ENCODE measurements around the gene FBXO17. TPM values are rescaled to one million over a fixed set of nuclear protein-coding genes. Genes with fewer than 3 reads are reported as not detected.

FBXO17 gene
- 64.1 to 85.5 TPM (median 79.4 TPM) in 5 replicates for total RNA-seq (2022; extraction: Qiagen RNA extraction; ENCODE audit: low read depth)

GRCh38 chr19:38975214-38975860 lies at the start of gene FBXO17:
FBXO17 (minus strand) TSS chr19:38975742; CDS start chr19:38950319, 25,423 bp downstream.

GRCh38 chr19:38930776-38931520 lies 44.6 kb downstream of the FBXO17 start, which contains the start of gene MRPS12:
MRPS12 (plus strand) TSS chr19:38930944; CDS start chr19:38931295, 351 bp downstream.

GRCh38 chr19:38929929-38930775 lies 45.4 kb downstream of the FBXO17 start, which contains the start of gene SARS2:
SARS2 (minus strand) TSS chr19:38930763; CDS start chr19:38930736, 27 bp downstream.

GRCh38 chr19:38899447-38900201 lies 75.9 kb downstream of the FBXO17 start, which contains the start of the genes NFKBIB and SIRT2:
NFKBIB (plus strand) TSS chr19:38899969; CDS start chr19:38900033, 64 bp downstream.
SIRT2 (minus strand) TSS chr19:38899618; CDS start chr19:38899521, 97 bp downstream.

Other genes starting within 250 kb of the FBXO17 start
- gene CAPN12, start 231.3 kb downstream of the FBXO17 start, total RNA-seq (2022; extraction: Qiagen RNA extraction; ENCODE audit: low read depth), result 4.2 to 6.0 TPM (median 5.6 TPM) in 5 replicates
- 1.3 TPM in 1 of 5 replicates, not detected in the others for gene LGALS7, start 202.2 kb downstream of the FBXO17 start, total RNA-seq (2022; extraction: Qiagen RNA extraction; ENCODE audit: low read depth)
- gene LGALS7B, start 186.5 kb downstream of the FBXO17 start, total RNA-seq (2022; extraction: Qiagen RNA extraction; ENCODE audit: low read depth), result 0.56 to 0.58 TPM in 2 of 5 replicates, not detected in the others
- gene LGALS4, start 162.8 kb downstream of the FBXO17 start, total RNA-seq (2022; extraction: Qiagen RNA extraction; ENCODE audit: low read depth), result 0.35 to 1.8 TPM (median 0.45 TPM) in 5 replicates
- 276 to 372 TPM (median 288 TPM) in 5 replicates for gene ECH1, start 143.9 kb downstream of the FBXO17 start, total RNA-seq (2022; extraction: Qiagen RNA extraction; ENCODE audit: low read depth)
- 305 to 358 TPM (median 332 TPM) in 5 replicates for gene HNRNPL, start 125.8 kb downstream of the FBXO17 start, total RNA-seq (2022; extraction: Qiagen RNA extraction; ENCODE audit: low read depth)
- 1.6 to 3.6 TPM (median 2.6 TPM) in 5 replicates for gene RINL, start 97.5 kb downstream of the FBXO17 start, total RNA-seq (2022; extraction: Qiagen RNA extraction; ENCODE audit: low read depth)
- gene SIRT2, start 76.1 kb downstream of the FBXO17 start, total RNA-seq (2022; extraction: Qiagen RNA extraction; ENCODE audit: low read depth), result 28.3 to 37.7 TPM (median 35.8 TPM) in 5 replicates
- gene NFKBIB, start 75.8 kb downstream of the FBXO17 start, total RNA-seq (2022; extraction: Qiagen RNA extraction; ENCODE audit: low read depth), result 58.8 to 116 TPM (median 98.0 TPM) in 5 replicates
- 0.37 to 0.77 TPM (median 0.52 TPM) in 4 of 5 replicates, not detected in the other for gene CCER2, start 63.6 kb downstream of the FBXO17 start, total RNA-seq (2022; extraction: Qiagen RNA extraction; ENCODE audit: low read depth)
- 52.7 to 58.8 TPM (median 54.7 TPM) in 5 replicates for gene SARS2, start 45.0 kb downstream of the FBXO17 start, total RNA-seq (2022; extraction: Qiagen RNA extraction; ENCODE audit: low read depth)
- 222 to 326 TPM (median 280 TPM) in 5 replicates for gene MRPS12, start 44.8 kb downstream of the FBXO17 start, total RNA-seq (2022; extraction: Qiagen RNA extraction; ENCODE audit: low read depth)
- gene FBXO27, start 56.8 kb upstream of the FBXO17 start, total RNA-seq (2022; extraction: Qiagen RNA extraction; ENCODE audit: low read depth), result 2.8 to 4.4 TPM (median 3.9 TPM) in 5 replicates
- 0.06 to 0.13 TPM (median 0.08 TPM) in 4 of 5 replicates, not detected in the other for gene ACP7, start 108.6 kb upstream of the FBXO17 start, total RNA-seq (2022; extraction: Qiagen RNA extraction; ENCODE audit: low read depth)
- 91.5 to 118 TPM (median 110 TPM) in 5 replicates for gene PAK4, start 150.0 kb upstream of the FBXO17 start, total RNA-seq (2022; extraction: Qiagen RNA extraction; ENCODE audit: low read depth)
- 1.00 to 2.3 TPM (median 1.6 TPM) in 5 replicates for gene NCCRP1, start 221.2 kb upstream of the FBXO17 start, total RNA-seq (2022; extraction: Qiagen RNA extraction; ENCODE audit: low read depth)
- gene SYCN, start 228.5 kb upstream of the FBXO17 start, total RNA-seq (2022; extraction: Qiagen RNA extraction; ENCODE audit: low read depth), result not detected in 5 replicates

Data from A549 treated with GW870086 at 1 μM for 4 hours (cell line).